ENCODE measurements around the gene ASTL.

DNA sequence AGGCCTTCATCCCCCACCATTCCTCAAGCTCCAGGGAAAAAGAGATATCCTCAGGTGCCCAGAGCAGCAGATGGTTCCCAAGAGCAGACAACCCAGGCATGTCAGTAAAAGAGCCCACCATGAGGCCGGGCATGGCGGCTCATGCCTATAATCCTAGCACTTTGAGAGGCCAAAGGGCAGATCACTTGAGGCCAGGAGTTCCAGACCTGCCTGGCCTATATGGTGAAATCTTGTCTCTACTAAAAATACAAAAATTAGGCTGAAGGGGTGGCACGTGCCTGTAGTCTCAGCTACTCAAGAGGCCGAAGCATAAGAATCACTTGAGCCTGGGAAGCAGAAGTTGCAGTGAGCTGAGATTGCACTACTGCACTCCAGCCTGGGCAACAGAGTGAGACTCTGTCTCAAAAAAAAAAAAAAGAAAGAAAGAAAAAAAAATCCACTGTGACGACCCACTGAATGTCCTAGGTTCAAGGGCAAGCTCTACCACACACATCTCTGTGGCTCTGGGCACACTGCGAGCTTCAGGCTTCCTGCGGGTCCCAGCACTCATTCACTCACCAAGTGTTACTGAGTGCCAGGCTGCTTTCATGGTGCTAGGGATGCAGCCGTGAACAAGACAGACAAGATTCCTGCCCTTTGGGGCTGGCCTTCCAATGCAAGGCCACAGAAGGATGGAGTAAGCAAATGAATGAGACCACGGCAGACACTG lies 13.4 kb upstream of the ASTL start:
- TF ChIP-seq, protein P1, sequence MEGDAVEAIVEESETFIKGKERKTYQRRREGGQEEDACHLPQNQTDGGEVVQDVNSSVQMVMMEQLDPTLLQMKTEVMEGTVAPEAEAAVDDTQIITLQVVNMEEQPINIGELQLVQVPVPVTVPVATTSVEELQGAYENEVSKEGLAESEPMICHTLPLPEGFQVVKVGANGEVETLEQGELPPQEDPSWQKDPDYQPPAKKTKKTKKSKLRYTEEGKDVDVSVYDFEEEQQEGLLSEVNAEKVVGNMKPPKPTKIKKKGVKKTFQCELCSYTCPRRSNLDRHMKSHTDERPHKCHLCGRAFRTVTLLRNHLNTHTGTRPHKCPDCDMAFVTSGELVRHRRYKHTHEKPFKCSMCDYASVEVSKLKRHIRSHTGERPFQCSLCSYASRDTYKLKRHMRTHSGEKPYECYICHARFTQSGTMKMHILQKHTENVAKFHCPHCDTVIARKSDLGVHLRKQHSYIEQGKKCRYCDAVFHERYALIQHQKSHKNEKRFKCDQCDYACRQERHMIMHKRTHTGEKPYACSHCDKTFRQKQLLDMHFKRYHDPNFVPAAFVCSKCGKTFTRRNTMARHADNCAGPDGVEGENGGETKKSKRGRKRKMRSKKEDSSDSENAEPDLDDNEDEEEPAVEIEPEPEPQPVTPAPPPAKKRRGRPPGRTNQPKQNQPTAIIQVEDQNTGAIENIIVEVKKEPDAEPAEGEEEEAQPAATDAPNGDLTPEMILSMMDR (IDR thresholded peaks at IDR 0.05 in 2 of 3, conservative IDR thresholded peaks at IDR 0.05 in 1 of 3; ENCODE audit: borderline replicate concordance in 1 of 3, insufficient read depth in 1 of 3, low read depth in 2 of 3, low read length in 2 of 3): no peak
- no peak for TF ChIP-seq EGR1 (IDR thresholded peaks at IDR 0.05; ENCODE audit: low read depth)
- no peak for TF ChIP-seq POLR2A (IDR thresholded peaks at IDR 0.05; ENCODE audit: borderline replicate concordance, extremely low read depth, insufficient read depth, insufficient read length)
- TF ChIP-seq EZH2phosphoT487 (IDR thresholded peaks at IDR 0.05; ENCODE audit: borderline replicate concordance): no peak
- no peak for TF ChIP-seq JUND (IDR thresholded peaks at IDR 0.05)
- TF ChIP-seq POLR2AphosphoS5 (IDR thresholded peaks at IDR 0.05; ENCODE audit: low read depth, low read length): no peak
- TF ChIP-seq EZH2 (IDR thresholded peaks at IDR 0.05): no peak
- no peak for TF ChIP-seq CBX3 (IDR thresholded peaks at IDR 0.05; ENCODE audit: low read depth)
- TF ChIP-seq TCF7L2 (IDR thresholded peaks at IDR 0.05; ENCODE audit: borderline replicate concordance, extremely low read depth, insufficient read depth, insufficient read length): no peak
- TF ChIP-seq ZNF274 (IDR thresholded peaks at IDR 0.05; ENCODE audit: low read depth, low read length): no peak
- TF ChIP-seq, protein P2, sequence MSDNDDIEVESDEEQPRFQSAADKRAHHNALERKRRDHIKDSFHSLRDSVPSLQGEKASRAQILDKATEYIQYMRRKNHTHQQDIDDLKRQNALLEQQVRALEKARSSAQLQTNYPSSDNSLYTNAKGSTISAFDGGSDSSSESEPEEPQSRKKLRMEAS (IDR thresholded peaks at IDR 0.05): no peak
- TF ChIP-seq YY1 (IDR thresholded peaks at IDR 0.05; ENCODE audit: extremely low read depth, insufficient replicate concordance, low read depth, low read length): no peak
- no peak for TF ChIP-seq SP1 (IDR thresholded peaks at IDR 0.05; ENCODE audit: low read depth)
